Vagina (tissue), 2 donors: ENCODE data around the gene ADORA2B. TPM values are rescaled to one million over a fixed set of nuclear protein-coding genes. Genes with fewer than 3 reads are reported as not detected.

Source experiments
- DNase-seq, 2 donors: peaks; one replicate each; pipeline ENCODE4 v3.0.0-alpha.2; 2017; ENCODE audit errors: extremely low spot score in 2 of 2
- H3K27ac ChIP-seq: fragments of 200-600 bp; sonication (generic); one replicate; pipeline ENCODE4 v1.5.1; 2019
- H3K27me3 ChIP-seq: fragments of 200-600 bp; sonication (generic); one replicate; pipeline ENCODE4 v1.5.1; 2019
- H3K36me3 ChIP-seq, 2 donors: fragments of 200-600 bp; sonication (generic); one replicate each; pipeline ENCODE4 v1.5.1; 2017 to 2019
- H3K4me1 ChIP-seq: fragments of 200-600 bp; sonication (generic); one replicate; pipeline ENCODE4 v1.5.1; 2019
- H3K4me3 ChIP-seq, 2 donors: fragments of 200-600 bp; sonication (generic); 1 replicate in 1 of 2; 2 replicates in 1 of 2; pipeline ENCODE4 v1.5.1; 2016 to 2019
- H3K9me3 ChIP-seq: fragments of 200-600 bp; sonication (generic); one replicate; pipeline ENCODE4 v1.5.1; 2019
- POLR2A ChIP-seq, 2 donors: fragments of 450-650 bp; IDR thresholded peaks; one replicate each; pipeline ENCODE4 v1.6.1; 2017; ENCODE audit warnings: antibody characterized with exemption in 2 of 2, mild to moderate bottlenecking in 2 of 2, moderate library complexity in 2 of 2
- POLR2AphosphoS5 ChIP-seq, 2 donors: sonication (generic); formaldehyde crosslinking; IDR thresholded peaks; one replicate each; pipeline ENCODE4 v1.9.0; 2017; ENCODE audit warnings: antibody characterized with exemption in 2 of 2, mild to moderate bottlenecking in 2 of 2, low read depth in 1 of 2; ENCODE audit not compliant: insufficient read depth in 1 of 2
- intact Hi-C: fragments of 100-400 bp; cut with DNase I; formaldehyde crosslinking; loops from one replicate; pipeline ENCODE4 v1.15.1; 2023
- total RNA-seq: library from RNA; depleted of rRNA; stranded (reverse); fragments of >200 nt; gene quantifications from one replicate; pipeline ENCODE4 v1.2.3, GENCODE V29; 2016
- TF ChIP-seq, protein P1 (sequence below), 3 experiments: fragments of 450-650 bp in 2 of 3; fragments of 200-600 bp in 1 of 3; sonication (generic) in 1 of 3; IDR thresholded peaks; one replicate each; pipeline ENCODE4 v1.5.1; 2017 to 2019; ENCODE audit warnings: antibody characterized with exemption in 3 of 3, mild to moderate bottlenecking in 2 of 3, moderate library complexity in 2 of 3

Gene ADORA2B
- total RNA-seq, 1 donor from 2014 or later, result 33.4 TPM

GRCh38 chr17:16023881-16024280, 79.0 kb downstream of the ADORA2B start:
- Histone ChIP-seq H3K4me1 (peaks cover 7% of the 10 kb centered on the region), H3K9me3 (no peaks in the 10 kb centered on the region), H3K27ac (no peak overlapping the region), H3K4me3 (no peak overlapping the region), H3K36me3 (peaks cover 0 to 27% of the 10 kb centered on the region in 2 donors), H3K27me3 (no peaks in the 10 kb centered on the region)
- DNase-seq, result no peak
- TF ChIP-seq POLR2AphosphoS5 (IDR thresholded peaks at IDR 0.05; ENCODE audit: insufficient read depth in 1 of 2, low read depth in 1 of 2) (no peak), POLR2A (IDR thresholded peaks at IDR 0.05) (no peak)
- TF ChIP-seq, protein P1, sequence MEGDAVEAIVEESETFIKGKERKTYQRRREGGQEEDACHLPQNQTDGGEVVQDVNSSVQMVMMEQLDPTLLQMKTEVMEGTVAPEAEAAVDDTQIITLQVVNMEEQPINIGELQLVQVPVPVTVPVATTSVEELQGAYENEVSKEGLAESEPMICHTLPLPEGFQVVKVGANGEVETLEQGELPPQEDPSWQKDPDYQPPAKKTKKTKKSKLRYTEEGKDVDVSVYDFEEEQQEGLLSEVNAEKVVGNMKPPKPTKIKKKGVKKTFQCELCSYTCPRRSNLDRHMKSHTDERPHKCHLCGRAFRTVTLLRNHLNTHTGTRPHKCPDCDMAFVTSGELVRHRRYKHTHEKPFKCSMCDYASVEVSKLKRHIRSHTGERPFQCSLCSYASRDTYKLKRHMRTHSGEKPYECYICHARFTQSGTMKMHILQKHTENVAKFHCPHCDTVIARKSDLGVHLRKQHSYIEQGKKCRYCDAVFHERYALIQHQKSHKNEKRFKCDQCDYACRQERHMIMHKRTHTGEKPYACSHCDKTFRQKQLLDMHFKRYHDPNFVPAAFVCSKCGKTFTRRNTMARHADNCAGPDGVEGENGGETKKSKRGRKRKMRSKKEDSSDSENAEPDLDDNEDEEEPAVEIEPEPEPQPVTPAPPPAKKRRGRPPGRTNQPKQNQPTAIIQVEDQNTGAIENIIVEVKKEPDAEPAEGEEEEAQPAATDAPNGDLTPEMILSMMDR (IDR thresholded peaks at IDR 0.05), result no peak
- intact Hi-C loops, result no loop called here

DNA sequence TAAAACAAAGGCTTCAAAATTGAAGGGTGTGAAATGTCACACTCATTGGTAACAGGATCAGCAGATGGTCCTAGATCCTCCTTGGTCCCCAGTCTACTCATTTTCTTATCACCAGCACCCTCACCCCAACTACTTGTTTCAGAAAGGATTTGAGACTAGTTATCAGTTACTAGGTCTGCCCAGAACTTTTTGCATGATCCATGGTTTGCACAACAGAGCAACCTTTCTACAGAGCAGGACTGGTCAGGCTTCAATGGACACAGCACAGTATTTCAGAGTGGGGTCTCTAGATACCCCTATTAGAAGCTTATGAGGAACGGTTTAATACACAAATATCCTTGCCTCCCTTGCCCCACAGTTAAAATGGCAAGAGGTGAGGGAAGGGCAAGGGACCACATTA, 80.3 kb downstream of the ADORA2B start:
- intact Hi-C loops, result no loop called here
- H3K36me3 ChIP-seq, result peaks cover 0 to 27% of the 10 kb centered on the region in 2 donors

More for the DNA sequence above, 80.3 kb downstream of the ADORA2B start:
- Histone ChIP-seq H3K27me3 (no peaks in the 10 kb centered on the region), H3K4me1 (peaks cover 7% of the 10 kb centered on the region), H3K27ac (no peak overlapping the region), H3K4me3 (no peak overlapping the region), H3K9me3 (no peaks in the 10 kb centered on the region)
- TF ChIP-seq POLR2A (IDR thresholded peaks at IDR 0.05) (no peak), POLR2AphosphoS5 (IDR thresholded peaks at IDR 0.05; ENCODE audit: insufficient read depth in 1 of 2, low read depth in 1 of 2) (no peak)
- TF ChIP-seq, protein P1 (IDR thresholded peaks at IDR 0.05), result no peak
- no peak for DNase-seq

Other genes with a start within 250 kb of the ADORA2B start
- gene ZNF286A, start 245.4 kb upstream of the ADORA2B start, total RNA-seq, result 13.3 TPM
- 4.2 TPM for gene TBC1D26, start 212.8 kb upstream of the ADORA2B start, total RNA-seq
- gene ZSWIM7, start 54.6 kb downstream of the ADORA2B start, total RNA-seq, result 18.9 TPM
- 99.7 TPM for gene TTC19, start 54.7 kb downstream of the ADORA2B start, total RNA-seq